GM21619 (cell line): Measurements from ENCODE around the gene EHMT2.
"Not testable (repeated sequence)": the region's sequence is repeated elsewhere in the genome, so short reads cannot be mapped to it uniquely, and the experiment has no call there.

Experiments
- ATAC-seq: cut with Tn5 transposase; IDR thresholded peaks from one replicate; pipeline ENCODE4 v1.9.1; 2021; ENCODE audit not compliant: unreplicated experiment

EHMT2 gene

GRCh38 chr6:31871046-31871659, 26.3 kb downstream of the EHMT2 start:
- ATAC-seq = no peak

GRCh38 chr6:31870385-31870921, 27.0 kb downstream of the EHMT2 start:
- no peak for ATAC-seq

GRCh38 chr6:31869343-31869742, 28.2 kb downstream of the EHMT2 start:
- no peak for ATAC-seq

- ATAC-seq = not testable (repeated sequence)
Observed at GRCh38 chr6:31868658-31868971, 28.9 kb downstream of the EHMT2 start.

- ATAC-seq = no peak
Observed at GRCh38 chr6:31865205-31866118, 32.0 kb downstream of the EHMT2 start.

- ATAC-seq = no peak
Observed at GRCh38 chr6:31864818-31865204, 32.7 kb downstream of the EHMT2 start.

GRCh38 chr6:31864123-31864562, 33.4 kb downstream of the EHMT2 start:
- ATAC-seq = not testable (repeated sequence)

- peak; percentile 89 for ATAC-seq
Observed at GRCh38 chr6:31862344-31863235, 34.9 kb downstream of the EHMT2 start, which contains the start of gene NEU1. Gene NEU1, minus strand, starts transcription at chr6:31862821. Its CDS starts 45 bp downstream, at chr6:31862776.

GRCh38 chr6:31861919-31862343, 35.6 kb downstream of the EHMT2 start:
- no peak for ATAC-seq

GRCh38 chr6:31861150-31861549, 36.3 kb downstream of the EHMT2 start:
- no peak for ATAC-seq

GRCh38 chr6:31860349-31860748, 37.1 kb downstream of the EHMT2 start:
- no peak for ATAC-seq

- no peak for ATAC-seq
Observed at GRCh38 chr6:31859923-31860322, 37.6 kb downstream of the EHMT2 start.

GRCh38 chr6:31858707-31859106, 38.8 kb downstream of the EHMT2 start:
- ATAC-seq = no peak

- ATAC-seq = not testable (repeated sequence)
Observed at GRCh38 chr6:31857774-31858173, 39.7 kb downstream of the EHMT2 start.

GRCh38 chr6:31851980-31852718, 45.3 kb downstream of the EHMT2 start:
- not testable (repeated sequence) for ATAC-seq

- no peak for ATAC-seq
Observed at GRCh38 chr6:31851485-31851832, 46.0 kb downstream of the EHMT2 start.

- ATAC-seq = no peak
Observed at GRCh38 chr6:31850765-31851484, 46.6 kb downstream of the EHMT2 start.

- ATAC-seq = no peak
Observed at GRCh38 chr6:31847276-31847978, 50.1 kb downstream of the EHMT2 start.

GRCh38 chr6:31844507-31844906, 53.0 kb downstream of the EHMT2 start:
- no peak for ATAC-seq
